Measurements from ENCODE around the gene SMAD3. TPM values are rescaled to one million over a fixed set of nuclear protein-coding genes. Genes with fewer than 3 reads are reported as not detected.

The SMAD3 gene
- total and polyA plus RNA-seq, 4 donors = 15.9 to 33.3 (median 24.9) TPM

DNA sequence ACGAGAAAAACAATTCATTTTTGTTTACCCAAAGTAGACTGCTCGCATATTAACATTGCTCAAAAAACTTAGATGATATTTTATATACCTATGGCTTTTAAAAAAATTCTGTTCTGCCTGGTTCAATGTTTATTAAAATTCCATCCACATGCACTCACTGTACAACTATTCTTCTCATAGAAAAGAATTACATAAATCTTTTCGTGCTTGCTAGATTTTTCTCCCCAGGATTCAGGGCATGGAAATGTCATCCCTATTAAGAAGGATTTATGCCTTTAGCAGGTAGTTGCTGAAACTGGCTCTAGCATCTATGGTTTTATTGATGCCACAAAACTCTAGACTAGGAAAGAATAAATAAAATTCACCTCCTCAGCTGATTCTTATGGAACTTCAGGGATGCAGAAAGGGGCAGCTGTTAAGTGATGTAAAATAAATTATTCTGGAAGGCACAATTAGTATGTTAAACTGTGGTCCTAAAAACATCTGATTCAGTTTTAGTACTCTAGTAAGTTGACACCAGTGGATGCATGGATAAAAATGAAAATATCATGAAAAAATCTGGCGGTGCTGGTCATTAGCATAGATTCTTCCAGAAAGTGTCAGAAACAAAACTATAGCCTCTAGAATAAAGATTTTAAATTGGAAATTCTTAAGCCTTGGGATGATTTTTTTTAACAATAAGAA lies 147.4 kb downstream of the SMAD3 start:
- Histone ChIP-seq H3K27me3 (ENCODE audit: control insufficient read depth, insufficient read depth, low read length) (no peaks in the 10 kb centered on the region), H3K9me3 (ENCODE audit: control insufficient read depth, insufficient read depth, low read length) (no peaks in the 10 kb centered on the region), H3K27ac (ENCODE audit: low read depth, low read length) (no peak overlapping the region), H3K36me3 (ENCODE audit: control insufficient read depth, insufficient read depth, low read length) (no peaks in the 10 kb centered on the region), H3K4me3 (ENCODE audit: low read depth, low read length) (no peak overlapping the region), H3K4me1 (ENCODE audit: control insufficient read depth, insufficient read depth, low read length) (no peaks in the 10 kb centered on the region)
- WGBS (ENCODE audit: insufficient coverage) = no CpG with 5 or more reads among the region's 4 CpGs
- peak in 1 of 6 donors; percentile 53 for DNase-seq (ENCODE audit: low read depth in 4 of 6, low spot score in 6 of 6)

GRCh38 chr15:67215102-67215501 lies 149.7 kb downstream of the SMAD3 start:
- H3K27me3 ChIP-seq (ENCODE audit: control insufficient read depth, insufficient read depth, low read length) = no peaks in the 10 kb centered on the region
- H3K9me3 ChIP-seq (ENCODE audit: control insufficient read depth, insufficient read depth, low read length) = no peaks in the 10 kb centered on the region
- no peak for DNase-seq (ENCODE audit: low read depth in 4 of 6, low spot score in 6 of 6)
- no peak overlapping the region for H3K27ac ChIP-seq (ENCODE audit: low read depth, low read length)
- H3K36me3 ChIP-seq (ENCODE audit: control insufficient read depth, insufficient read depth, low read length) = no peaks in the 10 kb centered on the region
- no peaks in the 10 kb centered on the region for H3K4me1 ChIP-seq (ENCODE audit: control insufficient read depth, insufficient read depth, low read length)
- no peak overlapping the region for H3K4me3 ChIP-seq (ENCODE audit: low read depth, low read length)
- 80% methylated on average over 1 of the region's 6 CpGs for WGBS (ENCODE audit: insufficient coverage)

GRCh38 chr15:67216859-67217258 lies 151.5 kb downstream of the SMAD3 start:
- DNase-seq (ENCODE audit: low read depth in 4 of 6, low spot score in 6 of 6) = no peak
- H3K9me3 ChIP-seq (ENCODE audit: control insufficient read depth, insufficient read depth, low read length) = no peaks in the 10 kb centered on the region
- H3K27me3 ChIP-seq (ENCODE audit: control insufficient read depth, insufficient read depth, low read length) = no peaks in the 10 kb centered on the region
- no peak overlapping the region for H3K4me3 ChIP-seq (ENCODE audit: low read depth, low read length)
- H3K36me3 ChIP-seq (ENCODE audit: control insufficient read depth, insufficient read depth, low read length) = no peaks in the 10 kb centered on the region
- H3K4me1 ChIP-seq (ENCODE audit: control insufficient read depth, insufficient read depth, low read length) = no peaks in the 10 kb centered on the region
- H3K27ac ChIP-seq (ENCODE audit: low read depth, low read length) = no peak overlapping the region

DNA sequence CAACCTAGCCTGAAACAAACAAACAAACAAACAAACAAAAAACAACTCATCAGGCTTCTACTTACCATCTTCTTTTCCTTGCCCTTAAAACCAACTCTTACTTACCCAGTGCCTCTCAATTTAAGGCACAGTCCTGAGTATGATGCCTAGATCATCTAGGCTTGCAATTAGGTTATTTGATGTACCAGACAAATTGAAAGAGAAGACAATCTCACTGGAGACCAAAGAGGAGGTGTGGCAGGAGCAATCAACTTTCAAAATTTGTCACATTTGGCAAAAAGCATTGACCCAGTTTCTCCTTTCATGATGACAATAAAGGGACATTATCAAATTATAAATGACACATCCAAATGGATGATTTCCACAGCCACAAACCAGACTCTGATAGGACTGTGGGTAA lies 153.0 kb downstream of the SMAD3 start:
- Histone ChIP-seq H3K27ac (ENCODE audit: low read depth, low read length) (no peak overlapping the region), H3K4me3 (ENCODE audit: low read depth, low read length) (no peak overlapping the region), H3K9me3 (ENCODE audit: control insufficient read depth, insufficient read depth, low read length) (no peaks in the 10 kb centered on the region), H3K4me1 (ENCODE audit: control insufficient read depth, insufficient read depth, low read length) (no peaks in the 10 kb centered on the region), H3K36me3 (ENCODE audit: control insufficient read depth, insufficient read depth, low read length) (peaks cover 3% of the 10 kb centered on the region), H3K27me3 (ENCODE audit: control insufficient read depth, insufficient read depth, low read length) (no peaks in the 10 kb centered on the region)
- DNase-seq (ENCODE audit: low read depth in 4 of 6, low spot score in 6 of 6) = no peak

DNA sequence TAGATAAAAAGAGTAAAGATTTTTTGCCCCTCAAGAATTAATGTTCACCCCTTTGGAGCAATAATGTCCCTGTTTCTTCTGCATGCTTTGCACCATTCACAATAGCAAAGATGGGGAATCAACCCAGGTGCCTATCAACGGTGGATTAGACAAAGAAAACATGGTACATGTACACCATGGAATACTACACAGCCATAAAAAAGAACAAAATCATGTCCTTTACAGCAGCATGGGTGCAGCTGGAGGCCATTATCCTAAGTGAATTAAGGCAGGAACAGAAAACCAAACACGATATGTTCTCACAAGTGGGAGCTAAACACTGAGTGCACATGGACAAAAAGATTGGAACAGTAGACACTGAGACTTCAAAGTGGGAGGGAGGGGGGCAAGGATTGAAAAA lies 153.9 kb downstream of the SMAD3 start:
- DNase-seq (ENCODE audit: low read depth in 4 of 6, low spot score in 6 of 6) = no peak
- Histone ChIP-seq H3K4me1 (ENCODE audit: control insufficient read depth, insufficient read depth, low read length) (no peaks in the 10 kb centered on the region), H3K27ac (ENCODE audit: low read depth, low read length) (no peak overlapping the region), H3K9me3 (ENCODE audit: control insufficient read depth, insufficient read depth, low read length) (no peaks in the 10 kb centered on the region), H3K27me3 (ENCODE audit: control insufficient read depth, insufficient read depth, low read length) (no peaks in the 10 kb centered on the region), H3K36me3 (ENCODE audit: control insufficient read depth, insufficient read depth, low read length) (peaks cover 3% of the 10 kb centered on the region), H3K4me3 (ENCODE audit: low read depth, low read length) (no peak overlapping the region)
- WGBS (ENCODE audit: insufficient coverage) = 94% methylated on average over 2 of the region's 2 CpGs

- Histone ChIP-seq H3K4me1 (ENCODE audit: control insufficient read depth, insufficient read depth, low read length) (no peaks in the 10 kb centered on the region), H3K27ac (ENCODE audit: low read depth, low read length) (no peak overlapping the region), H3K36me3 (ENCODE audit: control insufficient read depth, insufficient read depth, low read length) (peaks cover 3% of the 10 kb centered on the region), H3K9me3 (ENCODE audit: control insufficient read depth, insufficient read depth, low read length) (no peaks in the 10 kb centered on the region), H3K27me3 (ENCODE audit: control insufficient read depth, insufficient read depth, low read length) (no peaks in the 10 kb centered on the region), H3K4me3 (ENCODE audit: low read depth, low read length) (no peak overlapping the region)
- no peak for DNase-seq (ENCODE audit: low read depth in 4 of 6, low spot score in 6 of 6)
- WGBS (ENCODE audit: insufficient coverage) = 100% methylated on average over 2 of the region's 3 CpGs
These were observed 159.5 kb downstream of the SMAD3 start for GRCh38 chr15:67224889-67225288.

GRCh38 chr15:67225336-67225735 lies 159.9 kb downstream of the SMAD3 start:
- WGBS (ENCODE audit: insufficient coverage) = no CpG with 5 or more reads among the region's 2 CpGs
- no peak overlapping the region for H3K27ac ChIP-seq (ENCODE audit: low read depth, low read length)
- H3K4me1 ChIP-seq (ENCODE audit: control insufficient read depth, insufficient read depth, low read length) = no peaks in the 10 kb centered on the region
- H3K27me3 ChIP-seq (ENCODE audit: control insufficient read depth, insufficient read depth, low read length) = no peaks in the 10 kb centered on the region
- no peak overlapping the region for H3K4me3 ChIP-seq (ENCODE audit: low read depth, low read length)
- no peaks in the 10 kb centered on the region for H3K9me3 ChIP-seq (ENCODE audit: control insufficient read depth, insufficient read depth, low read length)
- H3K36me3 ChIP-seq (ENCODE audit: control insufficient read depth, insufficient read depth, low read length) = peaks cover 3% of the 10 kb centered on the region
- DNase-seq (ENCODE audit: low read depth in 4 of 6, low spot score in 6 of 6) = no peak

DNA sequence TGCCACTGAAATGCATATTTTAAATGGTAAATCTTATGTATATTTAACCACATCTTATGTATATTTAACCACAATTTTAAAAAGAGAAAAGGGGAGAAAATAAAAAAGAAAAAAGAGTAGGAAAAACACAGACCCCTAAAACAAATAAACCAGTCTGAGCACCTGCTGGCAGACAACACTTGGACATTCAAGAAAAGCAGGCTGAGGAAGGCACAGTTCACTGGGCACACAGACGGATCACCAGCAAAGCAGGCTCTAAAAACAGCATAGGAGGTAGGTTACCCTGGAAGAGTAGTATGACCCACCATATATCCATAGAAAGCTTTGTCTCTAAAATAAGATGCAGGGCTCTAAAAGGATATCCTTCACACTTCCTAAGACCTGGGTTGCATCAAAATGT lies 162.0 kb downstream of the SMAD3 start:
- peaks cover 9% of the 10 kb centered on the region for H3K36me3 ChIP-seq (ENCODE audit: control insufficient read depth, insufficient read depth, low read length)
- no peak overlapping the region for H3K27ac ChIP-seq (ENCODE audit: low read depth, low read length)
- H3K27me3 ChIP-seq (ENCODE audit: control insufficient read depth, insufficient read depth, low read length) = no peaks in the 10 kb centered on the region
- 57% methylated on average over 1 of the region's 1 CpG for WGBS (ENCODE audit: insufficient coverage)
- DNase-seq (ENCODE audit: low read depth in 4 of 6, low spot score in 6 of 6) = no peak
- no peaks in the 10 kb centered on the region for H3K9me3 ChIP-seq (ENCODE audit: control insufficient read depth, insufficient read depth, low read length)
- no peak overlapping the region for H3K4me3 ChIP-seq (ENCODE audit: low read depth, low read length)
- H3K4me1 ChIP-seq (ENCODE audit: control insufficient read depth, insufficient read depth, low read length) = no peaks in the 10 kb centered on the region

- Histone ChIP-seq H3K4me1 (ENCODE audit: control insufficient read depth, insufficient read depth, low read length) (no peaks in the 10 kb centered on the region), H3K9me3 (ENCODE audit: control insufficient read depth, insufficient read depth, low read length) (no peaks in the 10 kb centered on the region), H3K27ac (ENCODE audit: low read depth, low read length) (no peak overlapping the region), H3K36me3 (ENCODE audit: control insufficient read depth, insufficient read depth, low read length) (peaks cover 9% of the 10 kb centered on the region), H3K4me3 (ENCODE audit: low read depth, low read length) (no peak overlapping the region), H3K27me3 (ENCODE audit: control insufficient read depth, insufficient read depth, low read length) (no peaks in the 10 kb centered on the region)
- DNase-seq (ENCODE audit: low read depth in 4 of 6, low spot score in 6 of 6) = no peak
- WGBS (ENCODE audit: insufficient coverage) = no CpG with 5 or more reads among the region's 1 CpG
These were observed 162.4 kb downstream of the SMAD3 start for GRCh38 chr15:67227846-67228245.

DNA sequence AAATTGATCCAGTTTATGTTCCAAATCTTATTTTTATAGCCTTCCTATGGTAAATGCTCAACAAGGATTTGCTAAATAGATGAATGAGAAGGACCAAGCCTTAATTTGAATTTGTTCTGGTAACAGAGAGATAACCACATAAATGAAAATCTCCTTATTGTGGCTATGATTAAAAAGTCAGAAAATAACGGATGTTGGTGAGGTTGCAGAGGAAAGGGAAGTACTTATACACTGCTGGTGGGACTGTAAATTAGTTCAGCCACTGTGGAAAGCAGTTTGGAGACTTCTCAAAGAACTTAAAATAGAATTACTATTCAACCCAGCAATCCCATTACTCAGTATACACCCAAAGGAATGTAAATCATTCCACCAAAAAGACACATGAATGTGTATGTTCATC lies 162.9 kb downstream of the SMAD3 start:
- H3K36me3 ChIP-seq (ENCODE audit: control insufficient read depth, insufficient read depth, low read length) = peaks cover 9% of the 10 kb centered on the region
- no CpG with 5 or more reads among the region's 1 CpG for WGBS (ENCODE audit: insufficient coverage)
- no peaks in the 10 kb centered on the region for H3K9me3 ChIP-seq (ENCODE audit: control insufficient read depth, insufficient read depth, low read length)
- no peaks in the 10 kb centered on the region for H3K4me1 ChIP-seq (ENCODE audit: control insufficient read depth, insufficient read depth, low read length)
- DNase-seq (ENCODE audit: low read depth in 4 of 6, low spot score in 6 of 6) = no peak
- no peak overlapping the region for H3K4me3 ChIP-seq (ENCODE audit: low read depth, low read length)
- H3K27me3 ChIP-seq (ENCODE audit: control insufficient read depth, insufficient read depth, low read length) = no peaks in the 10 kb centered on the region
- H3K27ac ChIP-seq (ENCODE audit: low read depth, low read length) = no peak overlapping the region

Measured in spinal cord (tissue), 10 donors.